ENCODE measurements around the gene JUND. TPM values are rescaled to one million over a fixed set of nuclear protein-coding genes. Genes with fewer than 3 reads are reported as not detected.

Gene JUND
- total RNA-seq, 1 experiment from 2014 or later, result 221 TPM

DNA sequence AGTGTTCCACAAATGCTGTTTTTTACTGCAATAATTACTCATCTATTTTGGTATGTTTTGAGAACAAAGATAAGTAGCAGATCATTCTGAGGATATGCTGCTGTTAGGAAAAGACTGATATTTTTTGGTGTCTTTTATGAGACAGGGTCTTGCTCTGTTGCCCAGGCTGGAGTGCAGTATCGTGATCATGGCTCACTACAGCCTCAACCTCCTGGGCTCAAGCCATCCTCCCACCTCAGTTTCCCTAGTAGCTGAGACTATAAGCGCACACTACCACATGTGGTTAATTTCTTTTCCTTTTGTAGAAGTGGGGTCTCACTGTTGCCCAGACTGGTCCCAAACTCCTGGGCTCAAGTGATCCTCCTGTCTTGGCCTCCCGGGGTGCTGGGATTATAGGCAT is 32.0 kb upstream of the JUND start:
- Histone ChIP-seq H2AFZ (ENCODE audit: low read depth, low read length, poor library complexity, severe bottlenecking) (no peak overlapping the region), H3K27me3 (ENCODE audit: insufficient read depth, low read length) (no peaks in the 10 kb centered on the region), H3K4me3 (replicated peaks in 1 of 2; ENCODE audit: low read depth in 1 of 2, low read length in 2 of 2) (no peak overlapping the region), H3K36me3 (ENCODE audit: control insufficient read depth in 1 of 2, insufficient read depth in 2 of 2, low read length in 2 of 2) (peaks cover 14 to 47% of the 10 kb centered on the region in 2 experiments), H3K9me3 (ENCODE audit: control insufficient read depth in 1 of 2, insufficient read depth in 1 of 2, low read depth in 1 of 2, low read length in 2 of 2) (no peaks in the 10 kb centered on the region), H3K27ac (ENCODE audit: low read depth, low read length) (no peak overlapping the region), H3K4me1 (ENCODE audit: control insufficient read depth in 1 of 2, insufficient read depth in 2 of 2, low read length in 2 of 2) (peaks cover 8 to 9% of the 10 kb centered on the region in 2 experiments), H4K20me1 (ENCODE audit: insufficient read depth) (no peaks in the 10 kb centered on the region), H3K9me2 (ENCODE audit: insufficient read depth) (no peaks in the 10 kb centered on the region), H3K79me2 (ENCODE audit: insufficient read depth, low read length) (peaks cover 59% of the 10 kb centered on the region), H3K4me2 (ENCODE audit: low read length) (no peak overlapping the region), H3K9ac (ENCODE audit: low read length) (no peak overlapping the region)
- BruUV-seq (replicated peaks), result no TSS peak
- ChIA-PET POLR2A (no interaction called here), RAD21 (ENCODE audit: low non-redundant PET in 1 of 2, low total read pairs in 2 of 2, uncharacterized antibody in 2 of 2, unreplicated experiment in 2 of 2) (no interaction called here), CTCF (no interaction called here)
- DNase-seq (ENCODE audit: low read depth, low spot score), result no peak
- intact Hi-C loops (cut with micrococcal nuclease), result no loop called here
- TF ChIP-seq EZH2 (IDR thresholded peaks at IDR 0.05), result no peak
- TF ChIP-seq, protein P1, sequence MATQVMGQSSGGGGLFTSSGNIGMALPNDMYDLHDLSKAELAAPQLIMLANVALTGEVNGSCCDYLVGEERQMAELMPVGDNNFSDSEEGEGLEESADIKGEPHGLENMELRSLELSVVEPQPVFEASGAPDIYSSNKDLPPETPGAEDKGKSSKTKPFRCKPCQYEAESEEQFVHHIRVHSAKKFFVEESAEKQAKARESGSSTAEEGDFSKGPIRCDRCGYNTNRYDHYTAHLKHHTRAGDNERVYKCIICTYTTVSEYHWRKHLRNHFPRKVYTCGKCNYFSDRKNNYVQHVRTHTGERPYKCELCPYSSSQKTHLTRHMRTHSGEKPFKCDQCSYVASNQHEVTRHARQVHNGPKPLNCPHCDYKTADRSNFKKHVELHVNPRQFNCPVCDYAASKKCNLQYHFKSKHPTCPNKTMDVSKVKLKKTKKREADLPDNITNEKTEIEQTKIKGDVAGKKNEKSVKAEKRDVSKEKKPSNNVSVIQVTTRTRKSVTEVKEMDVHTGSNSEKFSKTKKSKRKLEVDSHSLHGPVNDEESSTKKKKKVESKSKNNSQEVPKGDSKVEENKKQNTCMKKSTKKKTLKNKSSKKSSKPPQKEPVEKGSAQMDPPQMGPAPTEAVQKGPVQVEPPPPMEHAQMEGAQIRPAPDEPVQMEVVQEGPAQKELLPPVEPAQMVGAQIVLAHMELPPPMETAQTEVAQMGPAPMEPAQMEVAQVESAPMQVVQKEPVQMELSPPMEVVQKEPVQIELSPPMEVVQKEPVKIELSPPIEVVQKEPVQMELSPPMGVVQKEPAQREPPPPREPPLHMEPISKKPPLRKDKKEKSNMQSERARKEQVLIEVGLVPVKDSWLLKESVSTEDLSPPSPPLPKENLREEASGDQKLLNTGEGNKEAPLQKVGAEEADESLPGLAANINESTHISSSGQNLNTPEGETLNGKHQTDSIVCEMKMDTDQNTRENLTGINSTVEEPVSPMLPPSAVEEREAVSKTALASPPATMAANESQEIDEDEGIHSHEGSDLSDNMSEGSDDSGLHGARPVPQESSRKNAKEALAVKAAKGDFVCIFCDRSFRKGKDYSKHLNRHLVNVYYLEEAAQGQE (IDR thresholded peaks at IDR 0.05; ENCODE audit: low read depth), result no peak
- TF ChIP-seq ELF1 (IDR thresholded peaks at IDR 0.05; ENCODE audit: borderline replicate concordance, low read depth), result no peak
- TF ChIP-seq FOSL1 (IDR thresholded peaks at IDR 0.05; ENCODE audit: low read depth), result no peak
- no peak for TF ChIP-seq YY1 (IDR thresholded peaks at IDR 0.05; ENCODE audit: extremely low read depth, insufficient replicate concordance, low read depth, low read length)
- TF ChIP-seq, protein P2, sequence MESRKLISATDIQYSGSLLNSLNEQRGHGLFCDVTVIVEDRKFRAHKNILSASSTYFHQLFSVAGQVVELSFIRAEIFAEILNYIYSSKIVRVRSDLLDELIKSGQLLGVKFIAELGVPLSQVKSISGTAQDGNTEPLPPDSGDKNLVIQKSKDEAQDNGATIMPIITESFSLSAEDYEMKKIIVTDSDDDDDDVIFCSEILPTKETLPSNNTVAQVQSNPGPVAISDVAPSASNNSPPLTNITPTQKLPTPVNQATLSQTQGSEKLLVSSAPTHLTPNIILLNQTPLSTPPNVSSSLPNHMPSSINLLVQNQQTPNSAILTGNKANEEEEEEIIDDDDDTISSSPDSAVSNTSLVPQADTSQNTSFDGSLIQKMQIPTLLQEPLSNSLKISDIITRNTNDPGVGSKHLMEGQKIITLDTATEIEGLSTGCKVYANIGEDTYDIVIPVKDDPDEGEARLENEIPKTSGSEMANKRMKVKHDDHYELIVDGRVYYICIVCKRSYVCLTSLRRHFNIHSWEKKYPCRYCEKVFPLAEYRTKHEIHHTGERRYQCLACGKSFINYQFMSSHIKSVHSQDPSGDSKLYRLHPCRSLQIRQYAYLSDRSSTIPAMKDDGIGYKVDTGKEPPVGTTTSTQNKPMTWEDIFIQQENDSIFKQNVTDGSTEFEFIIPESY (IDR thresholded peaks at IDR 0.05; ENCODE audit: extremely low read depth, insufficient replicate concordance, low read length), result no peak
- TF ChIP-seq EGR1 (IDR thresholded peaks at IDR 0.05; ENCODE audit: low read depth), result no peak
- ATAC-seq, result no peak

All from HCT116 (cell line).